Left lung (tissue), 10 donors: ENCODE results near the gene ACTN4. TPM values are rescaled to one million over a fixed set of nuclear protein-coding genes. Genes with fewer than 3 reads are reported as not detected.

Experiments
- ATAC-seq: fragments of 200-7000 bp; cut with Tn5 transposase; one replicate; pipeline ENCODE4 v1.9.1; 2020; ENCODE audit warnings: moderate library complexity
- DNase-seq, 4 donors: peaks; one replicate each; pipeline ENCODE4 v3.0.0-alpha.2; 2013 to 2020
- H3K27ac ChIP-seq, 2 donors: fragments of 200-600 bp; sonication (generic) in 1 of 2; one replicate each; pipeline versions ENCODE4 v1.5.0 to v1.8.0; 2020 to 2021
- H3K27me3 ChIP-seq, 2 donors: fragments of 200-600 bp; sonication (generic) in 1 of 2; one replicate each; pipeline versions ENCODE4 v1.5.0 to v1.8.0; 2020 to 2021
- H3K36me3 ChIP-seq, 2 donors: fragments of 200-600 bp; sonication (generic) in 1 of 2; one replicate each; pipeline versions ENCODE4 v1.5.0 to v1.8.0; 2020 to 2021
- H3K4me1 ChIP-seq, 2 donors: fragments of 200-600 bp; one replicate each; pipeline ENCODE4 v1.8.0; 2021
- H3K4me3 ChIP-seq, 2 donors: fragments of 200-600 bp; sonication (generic) in 1 of 2; one replicate each; pipeline versions ENCODE4 v1.5.0 to v1.8.0; 2020 to 2021; ENCODE audit warnings: mild to moderate bottlenecking in 1 of 2
- H3K9me3 ChIP-seq, 2 donors: fragments of 200-600 bp; sonication (generic) in 1 of 2; one replicate each; pipeline versions ENCODE4 v1.5.0 to v1.8.0; 2020 to 2021
- intact Hi-C, 2 donors: fragments of 100-400 bp; cut with DNase I; formaldehyde crosslinking; loops; one replicate each; pipeline versions ENCODE4 v1.11.2 to v1.14.2; 2022
- polyA plus RNA-seq, 6 donors: library from polyadenylated mRNA; unstranded; fragments of 120-200 nt; gene quantifications; one replicate each; pipeline ENCODE4 v1.2.1, GENCODE V29; 2013; ENCODE audit not compliant: insufficient read length in 6 of 6
- total RNA-seq, 2 donors: library from RNA; stranded (reverse); fragmentation: NEBNext Ultra II Directional; extraction: Animal tissue kit (Norgen Biotek cat#: 25700); gene quantifications; one replicate each; pipeline ENCODE4 v1.2.1, GENCODE V29; 2021
- TF ChIP-seq, protein P1 (sequence below), 2 donors: fragments of 200-600 bp; sonication (generic) in 1 of 2; IDR thresholded peaks; one replicate each; pipeline versions ENCODE4 v1.5.0 to v1.8.0; 2021; ENCODE audit warnings: antibody characterized with exemption in 2 of 2
- donor health status: DM: no; HTN: yes; CAD: no.
- donor health status: DM: no; HTN: no; CAD: no.

Gene ACTN4
- total and polyA plus RNA-seq, 8 donors = 373 to 647 (median 402) TPM

- ATAC-seq = no peak
- DNase-seq = no peak
- intact Hi-C loops = loop anchor here (10.0 kb wide), 2 partner anchors 69 to 89 kb away; no protein-coding TSS in a partner anchor
- Histone ChIP-seq H3K4me1 (peaks cover 2 to 24% of the 10 kb centered on the region in 2 donors), H3K36me3 (peaks cover 4 to 99% of the 10 kb centered on the region in 2 donors), H3K27me3 (no peaks in the 10 kb centered on the region), H3K4me3 (no peak overlapping the region), H3K27ac (no peak overlapping the region), H3K9me3 (no peaks in the 10 kb centered on the region)
- TF ChIP-seq, protein P1, sequence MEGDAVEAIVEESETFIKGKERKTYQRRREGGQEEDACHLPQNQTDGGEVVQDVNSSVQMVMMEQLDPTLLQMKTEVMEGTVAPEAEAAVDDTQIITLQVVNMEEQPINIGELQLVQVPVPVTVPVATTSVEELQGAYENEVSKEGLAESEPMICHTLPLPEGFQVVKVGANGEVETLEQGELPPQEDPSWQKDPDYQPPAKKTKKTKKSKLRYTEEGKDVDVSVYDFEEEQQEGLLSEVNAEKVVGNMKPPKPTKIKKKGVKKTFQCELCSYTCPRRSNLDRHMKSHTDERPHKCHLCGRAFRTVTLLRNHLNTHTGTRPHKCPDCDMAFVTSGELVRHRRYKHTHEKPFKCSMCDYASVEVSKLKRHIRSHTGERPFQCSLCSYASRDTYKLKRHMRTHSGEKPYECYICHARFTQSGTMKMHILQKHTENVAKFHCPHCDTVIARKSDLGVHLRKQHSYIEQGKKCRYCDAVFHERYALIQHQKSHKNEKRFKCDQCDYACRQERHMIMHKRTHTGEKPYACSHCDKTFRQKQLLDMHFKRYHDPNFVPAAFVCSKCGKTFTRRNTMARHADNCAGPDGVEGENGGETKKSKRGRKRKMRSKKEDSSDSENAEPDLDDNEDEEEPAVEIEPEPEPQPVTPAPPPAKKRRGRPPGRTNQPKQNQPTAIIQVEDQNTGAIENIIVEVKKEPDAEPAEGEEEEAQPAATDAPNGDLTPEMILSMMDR (IDR thresholded peaks at IDR 0.05) = no peak
Observed at GRCh38 chr19:38723606-38723965, 76.1 kb downstream of the ACTN4 start.

DNA sequence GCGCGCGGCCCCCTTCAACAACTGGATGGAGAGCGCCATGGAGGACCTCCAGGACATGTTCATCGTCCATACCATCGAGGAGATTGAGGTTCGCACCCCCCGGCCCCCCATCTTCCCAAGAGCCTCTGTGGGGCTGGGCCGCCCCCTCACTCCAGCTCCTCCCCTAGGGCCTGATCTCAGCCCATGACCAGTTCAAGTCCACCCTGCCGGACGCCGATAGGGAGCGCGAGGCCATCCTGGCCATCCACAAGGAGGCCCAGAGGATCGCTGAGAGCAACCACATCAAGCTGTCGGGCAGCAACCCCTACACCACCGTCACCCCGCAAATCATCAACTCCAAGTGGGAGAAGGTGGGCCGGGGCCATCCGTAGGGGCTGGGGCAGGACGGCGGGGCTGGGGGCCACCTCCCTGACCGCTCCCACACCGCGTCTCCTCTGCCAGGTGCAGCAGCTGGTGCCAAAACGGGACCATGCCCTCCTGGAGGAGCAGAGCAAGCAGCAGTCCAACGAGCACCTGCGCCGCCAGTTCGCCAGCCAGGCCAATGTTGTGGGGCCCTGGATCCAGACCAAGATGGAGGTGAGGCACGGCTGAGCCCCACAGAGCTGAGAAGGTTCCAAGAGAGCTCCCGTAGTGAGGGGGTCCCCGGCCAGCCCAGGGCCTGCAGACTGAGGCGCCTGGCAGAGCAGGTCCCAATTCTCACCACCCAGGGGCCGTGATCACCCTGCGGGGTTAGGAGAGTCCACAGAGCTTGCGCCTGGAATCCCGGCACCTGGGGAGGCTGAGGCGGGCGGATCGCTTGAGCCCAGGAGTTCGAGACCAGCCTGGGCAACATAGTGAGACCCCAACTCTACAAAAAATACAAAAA is 76.8 kb downstream of the ACTN4 start:
- intact Hi-C loops = loop anchor here (10.0 kb wide), 2 partner anchors 69 to 89 kb away; no protein-coding TSS in a partner anchor
- H3K4me1 ChIP-seq = peaks cover 2 to 22% of the 10 kb centered on the region in 2 donors

DNA sequence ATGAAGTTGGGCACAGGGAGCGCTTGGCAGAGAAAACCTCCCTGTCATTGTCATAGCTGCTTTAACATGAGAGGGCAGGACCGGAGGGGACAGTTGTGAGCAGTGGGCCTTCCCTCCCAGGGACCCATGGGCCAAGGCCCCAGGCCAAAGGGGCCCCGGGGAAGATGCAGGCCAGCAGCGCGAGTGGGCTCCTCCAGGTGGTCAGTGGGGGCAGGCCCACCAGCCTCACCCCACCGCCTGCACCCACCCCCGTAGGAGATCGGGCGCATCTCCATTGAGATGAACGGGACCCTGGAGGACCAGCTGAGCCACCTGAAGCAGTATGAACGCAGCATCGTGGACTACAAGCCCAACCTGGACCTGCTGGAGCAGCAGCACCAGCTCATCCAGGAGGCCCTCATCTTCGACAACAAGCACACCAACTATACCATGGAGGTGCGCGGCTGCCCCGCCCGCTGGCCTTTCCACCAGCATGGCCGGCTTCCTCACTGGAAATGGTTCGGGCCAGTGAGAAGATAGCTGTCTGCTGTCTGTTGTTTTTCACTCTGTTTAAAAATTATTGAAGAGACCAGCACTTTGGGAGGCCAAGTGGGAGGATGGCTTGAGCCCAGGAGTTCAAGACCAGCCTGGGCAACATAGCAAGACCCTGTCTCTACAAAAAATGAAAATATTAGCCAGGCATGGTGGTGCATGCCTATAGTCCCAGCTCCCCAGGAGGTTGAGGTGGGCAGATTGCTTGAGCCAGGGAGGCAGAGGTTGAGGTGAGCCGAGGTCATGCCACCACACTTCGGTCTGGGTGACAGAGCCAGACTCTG is 78.2 kb downstream of the ACTN4 start:
- TF ChIP-seq, protein P1 (IDR thresholded peaks at IDR 0.05) = no peak
- Histone ChIP-seq H3K27ac (peak overlapping the region in 1 of 2 donors; percentile 45), H3K36me3 (peaks cover 4 to 98% of the 10 kb centered on the region in 2 donors), H3K27me3 (no peaks in the 10 kb centered on the region), H3K4me1 (peaks cover 0 to 13% of the 10 kb centered on the region in 2 donors), H3K4me3 (no peak overlapping the region), H3K9me3 (no peaks in the 10 kb centered on the region)
- intact Hi-C loops = loop anchor here (10.0 kb wide), 2 partner anchors 71 to 91 kb away; no protein-coding TSS in a partner anchor
- ATAC-seq (no peak), DNase-seq (no peak)

More for the DNA sequence above, 76.8 kb downstream of the ACTN4 start:
- H3K27me3 ChIP-seq = no peaks in the 10 kb centered on the region
- H3K36me3 ChIP-seq = peaks cover 4 to 99% of the 10 kb centered on the region in 2 donors
- no peaks in the 10 kb centered on the region for H3K9me3 ChIP-seq
- no peak for ATAC-seq
- TF ChIP-seq, protein P1 (IDR thresholded peaks at IDR 0.05) = no peak
- no peak for DNase-seq
- H3K27ac ChIP-seq = no peak overlapping the region
- no peak overlapping the region for H3K4me3 ChIP-seq

- H3K4me1 ChIP-seq = peaks cover 0 to 17% of the 10 kb centered on the region in 2 donors
- H3K9me3 ChIP-seq = no peaks in the 10 kb centered on the region
- peaks cover 4 to 98% of the 10 kb centered on the region in 2 donors for H3K36me3 ChIP-seq
- H3K27me3 ChIP-seq = no peaks in the 10 kb centered on the region
- TF ChIP-seq, protein P1 (IDR thresholded peaks at IDR 0.05) = no peak
- peak overlapping the region in 1 of 2 donors; percentile 45 for H3K27ac ChIP-seq
- ATAC-seq (no peak), DNase-seq (no peak)
- H3K4me3 ChIP-seq = no peak overlapping the region
- intact Hi-C loops = loop anchor here (10.0 kb wide), 2 partner anchors 71 to 91 kb away; no protein-coding TSS in a partner anchor
Observed at GRCh38 chr19:38726284-38726673, 78.8 kb downstream of the ACTN4 start.
